Activated gamma-delta T cell treated with anti-CD3 and anti-CD28 coated beads, Interleukin-2, amount 50 U/mL, for 16 hours (primary cell): ENCODE measurements around the gene CDH23.

Source experiments
- DNase-seq: peaks from one replicate; pipeline ENCODE4 v3.0.0-alpha.2; 2020; ENCODE audit warnings: low read depth

CDH23 gene

DNA sequence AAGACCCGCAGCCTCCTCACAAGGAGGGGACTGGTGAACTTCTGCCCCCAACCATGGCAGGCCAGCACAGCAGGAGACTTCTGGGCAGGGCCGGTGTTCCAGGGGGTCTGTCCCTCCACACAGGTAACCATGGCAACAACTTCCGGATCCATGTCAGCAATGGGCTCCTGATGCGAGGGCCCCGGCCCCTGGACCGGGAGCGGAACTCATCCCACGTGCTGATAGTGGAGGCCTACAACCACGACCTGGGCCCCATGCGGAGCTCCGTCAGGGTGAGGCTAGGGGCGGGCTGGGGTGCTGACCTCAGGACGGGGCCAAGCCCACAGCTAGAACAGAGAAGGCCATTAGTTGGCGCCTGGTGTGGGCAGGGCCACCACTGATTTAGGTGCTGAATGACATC, 328.5 kb downstream of the CDH23 start:
- no peak for DNase-seq

GRCh38 chr10:71725998-71726579, 329.4 kb downstream of the CDH23 start:
- DNase-seq: peak; percentile 68

DNA sequence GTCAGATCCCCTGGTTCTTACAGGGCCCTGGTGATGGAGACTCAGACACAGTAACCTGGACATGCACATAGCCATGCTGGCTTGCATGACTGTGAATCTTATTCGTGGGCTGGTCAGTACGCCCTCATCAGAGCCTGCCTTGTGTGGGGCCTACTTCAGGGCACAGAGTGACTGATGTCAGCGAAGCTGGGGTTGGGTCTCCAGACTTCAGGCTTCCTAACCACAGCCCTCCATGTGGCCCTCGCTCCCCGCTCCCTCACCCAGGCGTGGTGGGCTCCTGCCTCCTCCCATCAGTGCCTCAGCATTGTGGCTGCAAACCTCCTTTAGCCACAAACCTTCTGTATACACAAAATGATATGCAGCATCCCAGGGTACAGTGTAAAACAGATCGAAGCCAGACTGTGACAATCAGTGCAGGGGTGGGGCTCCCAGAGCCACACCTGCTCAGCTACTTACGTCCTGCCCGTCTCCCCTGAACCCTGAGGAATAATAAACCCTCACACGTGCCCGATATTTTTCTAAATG, 329.9 kb downstream of the CDH23 start:
- no peak for DNase-seq

DNA sequence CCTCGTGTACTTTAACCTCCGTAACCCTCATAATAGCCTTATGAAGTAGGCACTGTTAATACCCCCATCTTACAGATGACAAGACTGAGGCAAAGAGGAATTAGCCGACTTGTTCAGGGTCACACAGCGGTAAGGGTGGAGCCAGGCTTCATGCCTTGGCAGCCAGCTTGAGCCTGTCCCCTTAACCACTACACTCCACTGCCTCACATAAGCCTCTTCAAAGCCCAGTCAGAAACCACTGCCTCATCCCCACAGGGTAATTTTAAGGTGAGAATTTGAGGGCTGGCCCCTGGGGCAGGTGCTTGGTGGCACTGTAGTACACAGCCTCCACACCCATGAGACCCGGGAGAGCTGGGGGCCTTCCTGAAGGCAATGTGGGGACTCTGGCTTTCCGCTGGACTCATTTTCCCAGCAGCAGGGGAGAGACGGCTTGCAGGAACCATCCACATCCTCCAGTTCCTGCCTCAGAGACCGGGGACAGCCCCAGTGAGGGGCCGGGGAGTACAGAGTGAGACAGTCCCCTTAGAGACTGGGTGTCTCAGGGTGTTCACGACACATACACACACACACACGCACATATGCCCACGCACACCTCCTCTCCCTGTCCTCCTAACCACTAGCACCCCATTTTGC, 330.5 kb downstream of the CDH23 start:
- DNase-seq: peak; percentile 49

DNA sequence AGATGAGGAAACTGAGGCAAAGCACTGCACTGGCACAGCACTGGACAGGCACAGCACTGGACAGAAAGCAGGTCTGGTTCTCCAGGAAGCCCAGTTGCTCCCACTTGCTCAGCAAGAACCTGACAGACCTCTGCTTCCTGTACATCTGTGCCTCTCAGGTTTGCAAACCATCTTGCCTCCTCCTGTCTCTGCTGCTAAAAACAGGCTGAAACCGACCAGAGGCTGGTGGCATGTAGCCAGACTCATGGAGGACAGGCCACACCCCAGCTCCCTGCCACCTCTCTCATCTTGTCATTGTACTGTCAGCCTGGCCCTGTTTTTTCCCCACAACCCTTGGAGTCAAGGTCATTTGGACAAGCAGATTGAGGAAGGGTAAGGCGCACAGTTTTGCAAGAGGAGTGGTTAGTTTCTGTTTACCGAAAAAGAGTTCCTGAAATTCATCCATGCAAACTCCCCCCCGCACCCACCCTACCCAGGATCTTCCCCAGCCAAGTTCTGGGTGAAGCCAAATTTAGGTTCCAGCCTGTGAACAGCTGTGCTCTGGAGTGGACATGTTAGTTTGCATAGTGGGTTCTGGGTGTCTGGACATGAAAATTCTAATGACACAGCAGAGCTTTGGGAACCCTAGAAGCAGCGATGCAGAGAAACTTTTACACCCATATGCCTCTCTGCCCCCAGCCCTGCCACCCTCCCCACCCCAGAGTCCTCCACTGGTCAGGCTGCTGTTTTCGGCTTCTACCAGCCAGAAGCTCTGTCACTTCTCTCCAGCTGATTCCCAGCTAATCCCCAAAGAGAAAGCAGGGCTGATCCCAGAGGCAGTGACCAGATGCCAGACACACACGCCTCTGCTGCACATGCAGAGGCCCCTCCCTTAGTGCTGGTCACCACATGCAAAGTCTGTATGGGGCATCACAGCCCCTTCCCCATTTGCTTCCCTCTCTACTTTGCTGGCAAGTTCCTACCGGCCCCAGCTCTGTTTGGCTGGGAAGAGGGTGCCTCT, 331.3 kb downstream of the CDH23 start:
- DNase-seq: peak; percentile 57

DNA sequence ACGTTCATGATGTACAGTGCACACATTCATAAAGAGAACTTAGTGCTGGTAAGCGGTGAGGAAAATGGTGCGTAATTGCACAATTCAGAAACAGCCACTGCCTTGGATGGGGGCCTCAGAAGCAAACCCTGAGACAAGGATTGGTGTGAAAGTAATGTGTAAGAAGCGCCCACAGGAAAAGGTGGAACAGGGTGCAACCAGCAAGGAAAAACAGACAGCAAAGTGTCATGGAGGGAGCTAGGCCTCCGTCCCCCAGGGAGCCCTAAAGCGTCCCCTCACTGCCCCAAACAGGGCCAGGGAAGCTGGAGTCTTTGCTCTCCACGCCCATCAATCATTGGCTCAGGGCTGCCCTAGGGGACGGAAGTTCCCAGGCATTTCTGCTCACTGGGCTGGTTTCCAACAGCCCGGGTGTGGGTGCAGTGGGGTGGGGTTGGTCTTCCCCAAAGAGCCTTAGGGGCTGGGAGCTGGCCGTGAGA, 332.5 kb downstream of the CDH23 start:
- no peak for DNase-seq

DNA sequence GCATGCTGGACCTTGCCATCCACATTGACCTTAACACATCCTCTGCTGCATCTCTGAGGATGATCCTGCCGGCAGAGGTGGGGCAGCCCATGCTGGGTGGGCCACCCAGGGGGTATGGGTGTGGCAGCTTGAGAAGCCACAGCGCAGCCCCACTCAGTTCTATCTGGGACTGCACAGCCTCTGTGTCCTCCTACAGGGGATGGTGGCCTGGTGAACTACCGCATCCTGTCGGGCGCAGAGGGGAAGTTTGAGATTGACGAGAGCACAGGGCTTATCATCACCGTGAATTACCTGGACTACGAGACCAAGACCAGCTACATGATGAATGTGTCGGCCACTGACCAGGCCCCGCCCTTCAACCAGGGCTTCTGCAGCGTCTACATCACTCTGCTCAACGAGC, 335.1 kb downstream of the CDH23 start:
- DNase-seq: no peak

- no peak for DNase-seq
Observed at GRCh38 chr10:71734797-71735196, 338.1 kb downstream of the CDH23 start.

- peak; percentile 41 for DNase-seq
Observed at GRCh38 chr10:71735709-71736569, 339.2 kb downstream of the CDH23 start.

- DNase-seq: no peak
Observed at GRCh38 chr10:71736570-71736952, 339.8 kb downstream of the CDH23 start.

DNA sequence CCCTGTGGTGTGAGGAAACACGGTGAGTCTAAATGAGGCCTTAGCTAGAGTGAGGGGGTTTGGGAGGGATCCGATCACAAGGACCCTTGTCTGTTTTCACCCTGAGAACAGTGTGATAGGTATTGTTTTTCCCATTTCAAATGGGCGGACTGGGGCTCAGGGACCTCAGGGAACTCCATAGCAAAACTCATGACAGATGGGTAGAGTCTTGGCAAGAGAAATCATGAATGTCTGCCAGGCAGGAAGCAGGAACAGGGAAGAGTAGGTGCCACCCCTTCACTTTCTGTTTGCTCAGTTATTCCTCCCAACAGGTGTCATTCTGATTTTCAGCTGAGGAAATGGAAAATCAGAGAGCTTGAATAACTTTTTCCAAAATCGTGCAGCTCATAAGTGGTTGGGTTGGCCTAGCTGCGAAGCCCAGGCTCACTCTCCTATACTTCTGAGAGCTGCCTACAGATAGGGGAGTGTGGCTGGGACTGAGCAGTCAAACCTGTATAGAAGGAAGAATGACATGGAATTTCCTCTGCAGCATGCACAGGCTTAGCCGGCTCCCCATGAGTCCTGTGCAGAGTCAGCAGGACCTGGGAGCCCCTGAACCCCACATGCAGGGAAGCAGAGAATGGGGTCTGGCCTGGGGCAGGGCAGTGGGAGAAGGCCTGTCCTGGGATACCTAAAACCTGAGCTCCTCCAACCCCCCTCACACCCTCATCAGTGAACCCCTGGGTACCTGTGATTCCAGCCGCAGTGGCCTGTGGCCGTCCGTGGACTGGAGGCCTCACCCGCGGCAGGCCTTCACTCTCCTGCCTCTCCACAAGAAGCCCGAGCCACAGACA, 340.5 kb downstream of the CDH23 start:
- DNase-seq: no peak

GRCh38 chr10:71737834-71738197, 341.1 kb downstream of the CDH23 start:
- DNase-seq: no peak

GRCh38 chr10:71739358-71739900, 342.7 kb downstream of the CDH23 start:
- DNase-seq: no peak

DNA sequence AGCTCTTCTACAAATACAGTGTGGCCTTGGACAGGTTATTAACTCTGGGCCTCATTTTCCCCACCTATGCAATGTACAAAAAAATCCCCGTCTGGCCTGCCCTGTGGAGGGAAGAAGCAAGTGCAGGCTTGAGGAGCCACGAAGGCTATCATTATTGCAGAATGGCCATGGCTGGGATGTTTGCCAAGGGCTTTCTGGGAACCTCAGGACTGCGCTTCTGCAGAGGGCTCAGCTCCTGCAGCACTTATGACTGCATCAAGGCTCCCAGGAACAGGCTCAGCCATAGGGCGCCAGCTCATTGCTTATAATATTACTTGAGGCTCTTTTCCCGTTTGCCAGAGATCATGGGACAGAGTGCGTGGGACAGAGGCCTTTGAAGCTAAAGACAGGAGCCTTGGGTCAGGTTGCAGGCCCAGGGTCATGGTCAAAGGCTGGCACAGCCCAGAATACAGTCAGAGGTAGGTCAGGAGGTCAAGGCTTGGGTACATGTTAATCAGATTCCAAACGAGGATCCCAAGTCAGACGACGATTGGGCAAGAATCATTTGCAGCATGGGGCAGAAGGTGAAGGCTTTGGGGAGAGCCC, 343.4 kb downstream of the CDH23 start:
- DNase-seq: no peak

DNA sequence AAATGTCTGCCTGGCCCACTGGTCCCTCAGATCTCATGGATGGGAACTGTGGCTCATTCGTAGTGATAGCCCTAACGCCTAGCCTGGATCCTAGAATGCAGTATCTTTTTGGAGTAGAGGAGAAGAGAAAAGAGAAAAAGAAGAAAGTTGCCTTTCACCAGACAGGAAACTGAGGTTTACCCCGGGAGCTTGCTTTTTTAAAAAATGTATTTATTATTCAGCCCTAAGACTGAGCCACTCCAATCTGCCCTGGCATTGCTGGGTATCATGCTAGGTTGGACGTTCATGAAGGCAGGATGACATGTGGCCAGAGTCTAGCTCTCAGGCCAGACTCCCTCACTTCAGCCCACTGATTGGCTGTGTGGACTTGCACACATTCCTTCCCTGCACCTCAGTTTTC, 344.3 kb downstream of the CDH23 start:
- no peak for DNase-seq

DNA sequence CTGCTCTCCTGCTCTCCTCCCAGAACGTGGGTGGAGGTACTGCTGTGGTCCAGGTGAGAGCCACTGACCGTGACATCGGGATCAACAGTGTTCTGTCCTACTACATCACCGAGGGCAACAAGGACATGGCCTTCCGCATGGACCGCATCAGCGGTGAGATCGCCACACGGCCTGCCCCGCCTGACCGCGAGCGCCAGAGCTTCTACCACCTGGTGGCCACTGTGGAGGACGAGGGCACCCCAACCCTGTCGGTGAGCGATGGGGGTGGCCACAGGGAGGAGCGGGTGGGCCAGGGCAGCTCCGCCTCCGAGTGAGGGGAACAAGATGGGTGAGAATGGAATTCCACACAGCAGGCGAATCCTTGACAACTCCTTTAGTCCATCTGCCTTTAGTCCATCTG, 345.0 kb downstream of the CDH23 start:
- DNase-seq: no peak

DNA sequence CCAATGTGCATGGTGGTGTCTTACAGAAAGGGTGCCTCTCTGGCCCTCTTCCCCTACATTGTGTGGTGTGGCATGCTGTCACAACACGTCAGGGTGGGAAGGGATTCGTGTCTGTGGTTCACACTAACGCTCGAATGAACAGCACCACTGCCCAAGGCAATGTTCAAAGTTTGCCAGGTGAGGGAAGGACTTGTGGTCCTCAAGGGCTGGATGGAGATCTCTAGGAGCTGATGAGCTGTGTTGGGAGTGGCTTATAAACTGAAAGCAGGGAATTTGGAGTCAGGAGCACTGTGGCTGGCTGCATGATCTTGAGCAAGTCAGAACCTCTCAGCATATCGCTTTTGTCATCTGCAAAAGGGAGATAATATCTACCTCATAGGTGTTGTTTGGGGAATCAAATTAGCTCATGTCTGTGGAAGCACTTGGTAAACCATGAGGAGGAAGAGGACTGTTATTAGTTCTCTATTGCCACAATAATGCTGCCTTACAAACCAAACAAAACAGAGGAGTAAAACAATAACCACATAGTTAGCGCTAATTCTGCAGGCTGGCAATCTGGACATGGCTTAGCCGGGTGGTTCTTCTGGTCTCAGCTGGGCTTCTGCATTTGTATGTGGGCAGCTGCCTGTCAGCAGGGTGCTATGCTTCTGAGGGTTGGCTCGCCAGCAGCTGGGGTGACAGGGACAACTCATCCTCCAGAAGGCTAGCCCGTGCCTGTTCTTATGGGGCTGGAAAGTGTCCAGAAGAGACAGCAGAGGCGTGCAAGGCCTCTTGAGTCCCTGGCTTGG, 345.8 kb downstream of the CDH23 start:
- DNase-seq: no peak

- no peak for DNase-seq
Observed at GRCh38 chr10:71743089-71743838, 346.5 kb downstream of the CDH23 start.

DNA sequence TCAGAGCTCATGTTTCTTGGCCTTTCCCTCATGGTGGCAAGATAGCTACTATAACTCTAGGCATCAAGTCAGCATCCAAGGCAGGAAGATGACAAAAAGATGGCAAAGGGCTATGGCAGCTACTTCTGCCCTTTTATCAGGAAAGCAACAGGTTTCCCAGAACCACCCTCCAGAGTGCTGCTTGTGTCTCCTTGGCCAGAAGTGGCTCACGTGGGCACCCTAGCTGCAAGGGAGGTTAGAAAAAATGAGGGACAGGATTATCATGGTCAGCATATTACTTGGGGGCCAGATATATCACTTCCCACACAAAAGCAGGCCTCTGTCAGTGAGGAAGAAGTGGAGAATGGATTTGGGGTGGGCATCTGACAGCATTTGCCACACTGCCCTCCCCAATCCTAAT, 347.1 kb downstream of the CDH23 start:
- no peak for DNase-seq
